Activated naive CD8-positive, alpha-beta T cell treated with anti-CD3 and anti-CD28 coated beads for 36 hours (primary cell): Measurements from ENCODE around the gene SRPK2. TPM values are rescaled to one million over a fixed set of nuclear protein-coding genes. Genes with fewer than 3 reads are reported as not detected.
"Not testable (repeated sequence)": the region's sequence is repeated elsewhere in the genome, so short reads cannot be mapped to it uniquely, and the experiment has no call there.

Source experiments
- DNase-seq: peaks from one replicate; pipeline ENCODE4 v3.0.0; 2021
- H3K27ac Mint-ChIP-seq: one replicate; pipeline ENCODE4 v1.8.0; 2022; ENCODE audit warnings: mild to moderate bottlenecking, moderate library complexity, mixed read lengths
- H3K27me3 Mint-ChIP-seq: one replicate; pipeline ENCODE4 v1.8.0; 2022; ENCODE audit warnings: mild to moderate bottlenecking, mixed read lengths
- H3K36me3 Mint-ChIP-seq: one replicate; pipeline ENCODE4 v1.8.0; 2021; ENCODE audit warnings: mild to moderate bottlenecking, mixed read lengths
- H3K4me1 Mint-ChIP-seq: one replicate; pipeline ENCODE4 v1.8.0; 2021; ENCODE audit warnings: mixed read lengths
- H3K4me3 Mint-ChIP-seq: one replicate; pipeline ENCODE4 v1.8.0; 2022; ENCODE audit warnings: mild to moderate bottlenecking, moderate library complexity, mixed read lengths
- H3K9me3 Mint-ChIP-seq: one replicate; pipeline ENCODE4 v1.8.0; 2022; ENCODE audit warnings: mixed read lengths
- total RNA-seq, 2 experiments: library from RNA; stranded (reverse); gene quantifications; one replicate each; pipeline ENCODE4 v1.2.3, GENCODE V29; 2021

Gene SRPK2
- total RNA-seq, 2 experiments from 2014 or later = 38.2 to 38.8 TPM

- no peak for DNase-seq
- Mint-ChIP-seq H3K27ac (no peak overlapping the region), H3K4me3 (no peak overlapping the region), H3K36me3 (peaks cover 17% of the 10 kb centered on the region), H3K9me3 (no peaks in the 10 kb centered on the region), H3K27me3 (no peaks in the 10 kb centered on the region), H3K4me1 (peaks cover 39% of the 10 kb centered on the region)
Measured at GRCh38 chr7:105204953-105205352, 183.8 kb downstream of the SRPK2 start.

GRCh38 chr7:105204520-105204919, 184.2 kb downstream of the SRPK2 start:
- H3K36me3 Mint-ChIP-seq = peaks cover 17% of the 10 kb centered on the region
- no peaks in the 10 kb centered on the region for H3K9me3 Mint-ChIP-seq
- H3K27me3 Mint-ChIP-seq = no peaks in the 10 kb centered on the region
- DNase-seq = no peak
- no peak overlapping the region for H3K4me3 Mint-ChIP-seq
- H3K4me1 Mint-ChIP-seq = peaks cover 37% of the 10 kb centered on the region
- no peak overlapping the region for H3K27ac Mint-ChIP-seq

- Mint-ChIP-seq H3K4me3 (no peak overlapping the region), H3K4me1 (peaks cover 35% of the 10 kb centered on the region), H3K27me3 (no peaks in the 10 kb centered on the region), H3K27ac (no peak overlapping the region), H3K9me3 (no peaks in the 10 kb centered on the region), H3K36me3 (peaks cover 17% of the 10 kb centered on the region)
- no peak for DNase-seq
Measured at GRCh38 chr7:105202616-105203015, 186.1 kb downstream of the SRPK2 start.

GRCh38 chr7:105199386-105199785, 189.3 kb downstream of the SRPK2 start:
- peaks cover 22% of the 10 kb centered on the region for H3K36me3 Mint-ChIP-seq
- no peak for DNase-seq
- peaks cover 10% of the 10 kb centered on the region for H3K4me1 Mint-ChIP-seq
- H3K4me3 Mint-ChIP-seq = no peak overlapping the region
- H3K27me3 Mint-ChIP-seq = no peaks in the 10 kb centered on the region
- H3K9me3 Mint-ChIP-seq = no peaks in the 10 kb centered on the region
- H3K27ac Mint-ChIP-seq = no peak overlapping the region

- DNase-seq = no peak
- H3K4me1 Mint-ChIP-seq = peaks cover 8% of the 10 kb centered on the region
- H3K9me3 Mint-ChIP-seq = no peaks in the 10 kb centered on the region
- no peak overlapping the region for H3K4me3 Mint-ChIP-seq
- H3K27ac Mint-ChIP-seq = no peak overlapping the region
- peaks cover 20% of the 10 kb centered on the region for H3K36me3 Mint-ChIP-seq
- no peaks in the 10 kb centered on the region for H3K27me3 Mint-ChIP-seq
Measured at GRCh38 chr7:105198223-105198622, 190.5 kb downstream of the SRPK2 start.

- Mint-ChIP-seq H3K4me3 (no peak overlapping the region), H3K36me3 (peaks cover 13% of the 10 kb centered on the region), H3K27me3 (no peaks in the 10 kb centered on the region), H3K9me3 (no peaks in the 10 kb centered on the region), H3K4me1 (peaks cover 8% of the 10 kb centered on the region), H3K27ac (no peak overlapping the region)
- DNase-seq = no peak
Measured at GRCh38 chr7:105196473-105196872, 192.2 kb downstream of the SRPK2 start.

GRCh38 chr7:105195891-105196290, 192.8 kb downstream of the SRPK2 start:
- H3K4me3 Mint-ChIP-seq = no peak overlapping the region
- no peak for DNase-seq
- H3K9me3 Mint-ChIP-seq = no peaks in the 10 kb centered on the region
- peaks cover 8% of the 10 kb centered on the region for H3K4me1 Mint-ChIP-seq
- H3K27me3 Mint-ChIP-seq = no peaks in the 10 kb centered on the region
- no peak overlapping the region for H3K27ac Mint-ChIP-seq
- peaks cover 13% of the 10 kb centered on the region for H3K36me3 Mint-ChIP-seq

GRCh38 chr7:105194959-105195358, 193.8 kb downstream of the SRPK2 start:
- not testable (repeated sequence) for H3K9me3 Mint-ChIP-seq, H3K36me3 Mint-ChIP-seq, DNase-seq, H3K27ac Mint-ChIP-seq, H3K4me3 Mint-ChIP-seq, H3K27me3 Mint-ChIP-seq, H3K4me1 Mint-ChIP-seq

- Mint-ChIP-seq H3K9me3 (no peaks in the 10 kb centered on the region), H3K4me1 (peaks cover 14% of the 10 kb centered on the region), H3K36me3 (peaks cover 9% of the 10 kb centered on the region), H3K27ac (no peak overlapping the region), H3K4me3 (no peak overlapping the region), H3K27me3 (no peaks in the 10 kb centered on the region)
- no peak for DNase-seq
Measured at GRCh38 chr7:105191331-105191730, 197.4 kb downstream of the SRPK2 start.

GRCh38 chr7:105189859-105190492, 198.7 kb downstream of the SRPK2 start:
- H3K36me3 Mint-ChIP-seq = peaks cover 7% of the 10 kb centered on the region
- H3K4me1 Mint-ChIP-seq = peaks cover 15% of the 10 kb centered on the region
- H3K9me3 Mint-ChIP-seq = no peaks in the 10 kb centered on the region
- H3K4me3 Mint-ChIP-seq = no peak overlapping the region
- no peak overlapping the region for H3K27ac Mint-ChIP-seq
- DNase-seq = no peak
- H3K27me3 Mint-ChIP-seq = no peaks in the 10 kb centered on the region

- H3K27ac Mint-ChIP-seq = no peak overlapping the region
- H3K4me3 Mint-ChIP-seq = no peak overlapping the region
- peaks cover 15% of the 10 kb centered on the region for H3K4me1 Mint-ChIP-seq
- no peaks in the 10 kb centered on the region for H3K27me3 Mint-ChIP-seq
- peaks cover 5% of the 10 kb centered on the region for H3K36me3 Mint-ChIP-seq
- no peaks in the 10 kb centered on the region for H3K9me3 Mint-ChIP-seq
- no peak for DNase-seq
Measured at GRCh38 chr7:105188201-105188600, 200.5 kb downstream of the SRPK2 start.

GRCh38 chr7:105187302-105188169, 201.2 kb downstream of the SRPK2 start:
- DNase-seq = no peak
- Mint-ChIP-seq H3K27ac (no peak overlapping the region), H3K4me3 (no peak overlapping the region), H3K36me3 (peaks cover 5% of the 10 kb centered on the region), H3K27me3 (no peaks in the 10 kb centered on the region), H3K9me3 (no peaks in the 10 kb centered on the region), H3K4me1 (peaks cover 15% of the 10 kb centered on the region)

- Mint-ChIP-seq H3K36me3 (peaks cover 14% of the 10 kb centered on the region), H3K27me3 (no peaks in the 10 kb centered on the region), H3K4me1 (peaks cover 15% of the 10 kb centered on the region), H3K27ac (no peak overlapping the region), H3K4me3 (no peak overlapping the region), H3K9me3 (peaks cover 2% of the 10 kb centered on the region)
- DNase-seq = no peak
Measured at GRCh38 chr7:105185290-105186010, 203.3 kb downstream of the SRPK2 start.

- H3K4me3 Mint-ChIP-seq = no peak overlapping the region
- H3K36me3 Mint-ChIP-seq = peaks cover 17% of the 10 kb centered on the region
- DNase-seq = no peak
- H3K9me3 Mint-ChIP-seq = peaks cover 2% of the 10 kb centered on the region
- no peaks in the 10 kb centered on the region for H3K27me3 Mint-ChIP-seq
- H3K27ac Mint-ChIP-seq = no peak overlapping the region
- H3K4me1 Mint-ChIP-seq = peaks cover 6% of the 10 kb centered on the region
Measured at GRCh38 chr7:105180002-105180401, 208.7 kb downstream of the SRPK2 start.

GRCh38 chr7:105178928-105179541, 209.7 kb downstream of the SRPK2 start:
- H3K4me3 Mint-ChIP-seq = no peak overlapping the region
- no peaks in the 10 kb centered on the region for H3K27me3 Mint-ChIP-seq

More at GRCh38 chr7:105178928-105179541, 209.7 kb downstream of the SRPK2 start:
- no peak for DNase-seq
- H3K27ac Mint-ChIP-seq = no peak overlapping the region
- peaks cover 2% of the 10 kb centered on the region for H3K9me3 Mint-ChIP-seq
- peaks cover 9% of the 10 kb centered on the region for H3K4me1 Mint-ChIP-seq
- peaks cover 17% of the 10 kb centered on the region for H3K36me3 Mint-ChIP-seq
